HG03439 (cell line): ENCODE measurements around the gene SINHCAF.

Experiments used
- ATAC-seq: cut with Tn5 transposase; IDR thresholded peaks from one replicate; pipeline ENCODE4 v1.9.1; 2021; ENCODE audit warnings: mild to moderate bottlenecking, moderate library complexity; ENCODE audit not compliant: unreplicated experiment

The SINHCAF gene

DNA sequence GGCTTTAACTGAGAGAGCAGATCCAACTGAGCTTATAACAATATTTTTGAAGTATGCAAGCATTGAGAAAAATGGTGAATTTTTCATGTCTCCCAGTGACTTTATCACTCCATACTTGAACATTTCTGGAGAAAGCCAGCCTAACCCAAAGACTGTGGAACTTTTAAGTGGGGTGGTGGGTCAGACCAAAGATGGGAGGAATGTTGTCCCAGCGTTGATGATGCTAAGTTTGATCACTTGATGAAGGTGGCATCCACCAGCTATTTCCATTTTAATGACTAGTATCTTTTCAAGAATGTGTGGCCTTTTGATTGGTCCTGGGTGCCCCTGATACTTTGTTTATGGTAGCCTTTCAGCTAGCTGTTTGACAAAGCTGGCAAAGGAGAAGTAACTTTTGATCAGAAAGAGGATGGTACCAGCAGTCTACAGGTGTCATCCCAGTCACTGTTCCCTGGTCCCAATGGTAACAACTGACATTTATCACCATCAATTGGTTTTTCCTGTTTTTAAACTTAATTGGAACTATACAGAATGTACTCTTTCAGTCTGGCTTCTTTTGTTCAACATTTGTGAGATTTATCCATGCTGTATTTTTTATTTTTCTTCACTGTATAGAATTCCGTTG, 14.2 kb downstream of the SINHCAF start:
- no peak for ATAC-seq

DNA sequence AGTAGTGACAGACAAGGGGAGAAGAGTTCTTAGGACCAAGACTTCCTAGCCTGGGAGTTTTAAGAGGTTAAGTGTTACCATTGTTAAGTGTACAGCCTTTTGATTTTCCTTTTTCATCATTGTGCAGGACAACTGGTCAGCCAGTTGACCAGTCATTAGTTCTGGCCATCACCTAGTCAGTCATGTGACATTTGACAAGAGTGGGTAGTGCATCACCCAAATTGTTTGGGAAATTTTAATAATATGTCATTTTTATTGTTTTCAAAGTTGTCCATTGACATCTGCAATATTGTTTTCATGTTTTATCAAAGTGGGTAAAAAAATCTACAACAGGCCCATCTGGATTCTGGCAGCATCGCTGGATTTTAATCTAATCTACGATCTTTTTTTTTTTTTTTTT, 15.5 kb downstream of the SINHCAF start:
- no peak for ATAC-seq

DNA sequence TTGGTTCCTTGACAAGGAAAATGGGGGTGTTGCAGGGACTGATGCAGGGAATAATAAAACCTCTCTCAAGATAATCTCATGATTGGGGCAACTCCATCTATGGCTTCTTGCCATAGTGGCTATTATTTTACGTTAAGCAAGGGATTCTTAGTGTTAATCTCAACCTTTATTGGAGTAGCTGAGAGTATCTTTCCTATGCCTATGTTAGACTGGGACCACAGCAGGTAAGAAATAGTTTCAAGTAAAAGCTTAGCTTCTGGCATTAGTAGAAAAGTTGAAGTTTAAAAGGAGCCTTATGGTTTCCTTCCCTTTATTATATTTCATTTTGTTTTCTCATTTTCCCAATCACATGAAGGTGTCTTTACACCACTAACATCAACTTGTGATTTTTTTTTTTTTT, 16.7 kb downstream of the SINHCAF start:
- no peak for ATAC-seq

GRCh38 chr12:31308116-31308515, 17.8 kb downstream of the SINHCAF start:
- ATAC-seq = no peak

- no peak for ATAC-seq
These were observed 19.1 kb downstream of the SINHCAF start for GRCh38 chr12:31306866-31307265.

DNA sequence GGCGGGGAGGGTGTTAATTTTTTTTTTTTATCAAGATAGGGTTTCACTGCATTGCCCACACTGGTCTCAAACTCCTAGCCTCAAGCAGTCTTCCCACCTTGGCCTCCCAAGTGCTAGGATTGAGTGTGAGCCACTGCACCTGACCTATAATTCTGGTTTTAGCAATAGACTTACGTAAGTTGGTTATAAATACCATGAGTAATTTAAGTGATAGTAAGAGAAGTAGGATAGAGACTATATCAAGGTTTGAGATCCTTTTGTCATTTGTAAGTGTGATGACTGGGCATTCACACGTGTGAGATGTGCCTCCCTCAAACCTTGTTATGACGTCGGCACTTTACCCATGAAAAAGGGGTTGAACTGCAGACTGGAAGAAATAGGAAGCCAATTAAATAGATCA, 22.5 kb downstream of the SINHCAF start:
- ATAC-seq = no peak

GRCh38 chr12:31301311-31301710, 24.6 kb downstream of the SINHCAF start:
- ATAC-seq = no peak

DNA sequence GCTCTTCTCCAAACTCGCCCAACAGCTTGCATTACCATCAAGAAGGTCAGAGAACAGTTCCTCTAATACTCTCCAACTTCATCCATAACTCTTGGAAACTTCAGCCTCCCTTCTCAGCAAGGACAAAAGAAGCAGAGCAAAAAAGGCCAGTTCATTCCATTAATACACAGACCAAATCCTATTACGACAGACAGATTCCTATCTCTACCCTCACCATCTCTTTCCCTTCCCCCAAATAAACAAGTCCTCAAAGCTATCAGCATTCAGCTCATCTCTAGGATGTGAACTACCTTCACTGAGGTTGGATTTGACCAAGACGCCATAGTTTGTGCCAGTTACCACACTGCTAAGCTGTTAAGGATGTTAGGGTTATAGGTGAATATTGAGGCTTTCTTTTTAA, 25.2 kb downstream of the SINHCAF start:
- ATAC-seq = no peak

- ATAC-seq = no peak
These were observed 25.6 kb downstream of the SINHCAF start for GRCh38 chr12:31300341-31300740.

DNA sequence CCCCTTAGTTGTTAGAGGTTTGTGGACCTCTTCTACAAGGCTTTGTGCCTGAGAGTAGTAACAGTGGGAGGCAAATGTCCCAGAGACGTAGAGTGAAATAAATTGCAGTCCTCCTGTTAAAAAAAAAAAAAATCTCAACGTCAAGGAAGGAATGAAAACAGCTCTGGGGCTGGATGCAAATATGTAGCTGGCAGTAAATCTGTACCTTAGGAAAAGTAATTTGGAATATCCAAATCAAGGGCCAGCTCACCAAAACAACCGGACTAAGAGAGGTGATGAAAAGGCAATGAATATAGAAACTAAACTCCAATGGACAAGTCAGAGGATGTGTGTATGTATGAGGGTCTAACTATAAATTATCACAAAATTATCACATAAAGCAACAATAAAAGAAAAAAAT, 27.0 kb downstream of the SINHCAF start:
- ATAC-seq = no peak

GRCh38 chr12:31298515-31298910, 27.4 kb downstream of the SINHCAF start:
- ATAC-seq = no peak

DNA sequence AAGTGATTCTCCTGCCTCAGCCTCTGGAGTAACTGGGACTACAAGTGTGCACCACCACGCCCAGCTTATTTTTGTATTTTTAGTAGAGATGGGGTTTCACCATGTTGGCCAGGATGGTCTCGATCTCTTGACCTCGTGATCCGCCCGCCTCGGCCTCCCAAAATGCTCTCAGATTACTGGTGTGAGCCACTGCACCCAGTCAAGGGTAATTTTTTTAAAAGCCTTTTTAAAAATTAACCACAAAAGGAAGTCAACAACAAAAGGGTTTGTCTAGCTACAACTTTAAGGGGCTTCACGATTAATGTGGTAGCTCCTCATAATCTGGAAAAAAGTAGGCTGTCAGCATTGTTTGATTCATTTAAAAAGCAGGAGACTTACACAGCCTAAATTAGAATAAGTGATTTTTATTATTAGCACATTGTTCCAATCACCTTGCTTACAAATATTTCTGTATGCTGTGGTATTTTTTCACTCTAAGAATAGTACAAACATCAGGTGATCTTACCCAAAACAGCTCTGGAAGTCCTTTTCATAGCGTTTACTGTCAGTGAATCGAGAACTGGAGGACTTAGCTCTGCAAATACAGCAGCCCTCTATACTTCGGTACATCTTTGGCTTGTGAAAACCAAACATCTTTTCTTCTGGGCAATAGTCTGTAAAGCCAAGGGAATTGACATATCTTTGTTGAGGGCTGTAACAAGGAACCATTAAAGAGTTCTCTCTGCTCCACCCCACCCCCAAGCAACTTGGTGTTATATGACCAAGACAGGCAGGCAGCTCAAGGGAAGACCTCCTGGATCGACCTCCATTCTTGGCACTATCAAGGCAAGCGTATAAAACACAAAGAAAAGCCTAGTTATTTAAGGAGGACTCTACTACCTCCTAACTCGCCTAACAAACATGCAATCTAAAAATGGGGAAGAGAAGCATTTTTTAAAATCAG, 28.1 kb downstream of the SINHCAF start:
- peak; percentile 55 for ATAC-seq

DNA sequence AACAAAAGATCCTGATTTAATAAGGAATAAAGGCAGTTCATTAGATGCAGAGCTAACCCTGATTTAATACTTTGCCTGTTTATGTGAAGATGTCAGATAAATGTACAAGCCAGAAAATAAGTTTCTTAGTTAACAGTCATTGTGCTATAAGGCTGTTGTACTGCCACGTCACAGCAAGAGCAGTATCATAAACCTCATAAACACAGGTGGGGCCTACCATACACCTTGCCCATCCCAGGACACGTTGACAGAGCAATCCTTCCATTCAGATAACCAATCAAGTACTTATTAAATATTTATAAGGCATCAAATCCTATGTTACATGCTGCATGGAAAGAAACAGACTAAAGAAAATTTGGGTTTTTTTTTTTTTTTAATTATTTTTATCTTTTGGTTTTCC, 36.5 kb downstream of the SINHCAF start:
- ATAC-seq = no peak

DNA sequence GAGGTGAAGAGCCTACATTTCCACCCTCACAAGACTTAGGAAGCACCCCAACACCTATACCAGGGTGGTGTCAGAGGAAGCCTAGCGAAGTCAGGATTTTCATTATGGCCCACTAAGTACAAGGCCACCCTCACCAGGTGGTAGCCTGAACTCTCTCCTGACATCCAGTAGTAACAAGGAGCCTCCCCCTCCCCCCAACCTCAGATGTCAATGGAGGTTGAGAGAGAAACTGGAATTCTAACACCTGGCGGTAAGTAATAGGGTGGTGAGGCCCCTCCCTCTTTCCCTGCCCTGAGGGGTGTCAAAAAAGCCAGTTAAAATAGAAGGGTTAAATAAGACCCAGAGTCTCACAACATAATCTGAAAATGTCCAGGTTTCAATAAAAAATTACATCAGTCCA, 37.6 kb downstream of the SINHCAF start:
- no peak for ATAC-seq

DNA sequence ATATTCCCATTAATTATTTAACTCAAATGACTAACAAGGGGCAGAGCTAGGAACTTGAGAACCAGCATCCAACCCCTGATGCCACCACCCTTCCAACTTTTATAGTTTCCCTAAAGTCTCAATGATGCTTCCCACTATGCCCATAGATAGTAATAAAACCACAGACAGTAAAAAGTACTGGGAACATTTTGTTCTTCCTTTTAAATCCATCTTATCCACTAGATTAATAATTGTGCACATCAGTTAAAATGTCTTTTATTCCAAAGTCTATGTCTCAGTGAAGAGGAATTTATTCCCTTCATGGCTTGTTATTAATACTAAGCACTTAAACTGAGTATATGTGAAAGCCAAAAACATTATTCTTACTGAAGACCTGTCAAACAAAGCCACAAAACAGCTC, 45.8 kb downstream of the SINHCAF start:
- no peak for ATAC-seq

DNA sequence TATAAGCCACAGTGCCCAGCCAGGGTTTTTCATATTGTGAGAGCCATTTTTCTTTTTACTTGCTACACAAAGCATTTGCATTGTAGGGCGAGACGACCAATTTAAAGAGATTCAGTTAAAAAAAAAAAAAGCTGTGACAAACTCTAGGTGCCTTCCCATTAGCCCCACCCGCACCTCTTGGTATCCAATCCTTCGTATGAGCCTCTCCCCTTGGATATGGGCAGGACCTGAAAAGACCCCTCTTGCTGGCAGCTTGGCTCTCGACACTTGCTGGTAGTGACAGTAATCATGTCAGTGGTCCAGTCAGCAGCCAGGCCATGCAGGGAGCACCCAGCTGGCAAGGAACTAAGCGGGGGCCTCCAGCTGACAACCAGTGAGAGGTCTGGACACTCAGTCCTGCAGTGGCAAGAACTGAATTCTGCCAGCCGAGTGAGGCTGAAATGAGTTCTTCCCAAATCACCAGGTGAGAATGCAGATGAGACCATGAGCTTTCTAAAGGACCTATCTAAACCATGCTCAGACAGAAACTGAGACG, 46.5 kb downstream of the SINHCAF start:
- ATAC-seq = no peak

GRCh38 chr12:31278832-31279231, 47.1 kb downstream of the SINHCAF start:
- no peak for ATAC-seq

GRCh38 chr12:31278424-31278823, 47.5 kb downstream of the SINHCAF start:
- ATAC-seq = no peak

GRCh38 chr12:31277081-31277480, 48.9 kb downstream of the SINHCAF start:
- no peak for ATAC-seq

GRCh38 chr12:31275491-31275890, 50.5 kb downstream of the SINHCAF start:
- ATAC-seq = no peak

GRCh38 chr12:31274520-31275300, 51.2 kb downstream of the SINHCAF start:
- ATAC-seq = no peak
